Gastroesophageal sphincter (tissue), 3 donors: ENCODE results near the gene IFNGR1.

Experiments used
- CTCF ChIP-seq, 4 experiments: fragments of 200-600 bp in 2 of 4; fragments of 450-650 bp in 2 of 4; sonication (generic) in 1 of 4; IDR thresholded peaks; one replicate each; pipeline ENCODE4 v1.5.1; 2017 to 2019; ENCODE audit warnings: antibody characterized with exemption in 4 of 4, mild to moderate bottlenecking in 2 of 4, moderate library complexity in 2 of 4
- EP300 ChIP-seq: sonication (generic); formaldehyde crosslinking; IDR thresholded peaks from one replicate; pipeline ENCODE4 v1.6.1; 2017; ENCODE audit warnings: antibody characterized with exemption, mild to moderate bottlenecking
- POLR2A ChIP-seq, 2 donors: fragments of 450-650 bp; IDR thresholded peaks; one replicate each; pipeline ENCODE4 v1.6.1; 2017; ENCODE audit warnings: antibody characterized with exemption in 2 of 2, mild to moderate bottlenecking in 2 of 2, moderate library complexity in 1 of 2

- TF ChIP-seq CTCF (IDR thresholded peaks at IDR 0.05), result no peak
- TF ChIP-seq POLR2A (IDR thresholded peaks at IDR 0.05), result no peak
- no peak for TF ChIP-seq EP300
Measured at GRCh38 chr6:137231895-137232294, 12.7 kb upstream of the IFNGR1 start.
